Keratinocyte (primary cell): ENCODE data around the gene TMEM52. TPM values are rescaled to one million over a fixed set of nuclear protein-coding genes. Genes with fewer than 3 reads are reported as not detected.
A peak's percentile ranks its signal among the peaks of the same experiment; 100 is the strongest.

Source experiments
- DNase-seq: peaks from one replicate; pipeline ENCODE4 v3.0.0-alpha.2; 2011; ENCODE audit warnings: low read depth, missing footprints, low spot score
- FAIRE-seq: peaks from 2 replicates; lab custom pipeline; 2011; peaks lifted over from hg19 to GRCh38; lab: Jason Lieb, UNC
- H2AFZ ChIP-seq: 2 replicates; pipeline ENCODE4 v1.6.0; 2012; ENCODE audit warnings: low read length, control low read depth, inconsistent platforms; ENCODE audit not compliant: control insufficient read depth
- H3K27ac ChIP-seq: 2 replicates; pipeline ENCODE4 v1.5.1; 2011; ENCODE audit warnings: low read length; ENCODE audit not compliant: control insufficient read depth, insufficient read depth
- H3K27me3 ChIP-seq: 3 replicates; pipeline ENCODE4 v1.6.0; 2011; ENCODE audit warnings: low read length; ENCODE audit not compliant: control insufficient read depth, insufficient read depth; ENCODE audit errors: extremely low read depth
- H3K36me3 ChIP-seq, 2 experiments: 2 replicates in 1 of 2; 3 replicates in 1 of 2; pipeline ENCODE4 v1.5.1; 2011; ENCODE audit warnings: low read length in 2 of 2, mild to moderate bottlenecking in 1 of 2; ENCODE audit not compliant: control insufficient read depth in 2 of 2, insufficient read depth in 2 of 2; ENCODE audit errors: extremely low read depth in 1 of 2
- H3K4me1 ChIP-seq: 3 replicates; pipeline ENCODE4 v1.5.1; 2011; ENCODE audit warnings: low read length; ENCODE audit not compliant: control insufficient read depth, insufficient read depth; ENCODE audit errors: extremely low read depth
- H3K4me2 ChIP-seq: 3 replicates; pipeline ENCODE4 v1.6.0; 2011; ENCODE audit warnings: low read depth, low read length; ENCODE audit not compliant: control insufficient read depth, insufficient read depth; ENCODE audit errors: extremely low read depth
- H3K4me3 ChIP-seq, 3 experiments: fragments of 200-600 bp in 1 of 3; sonication (generic) in 1 of 3; 2 replicates in 2 of 3; 3 replicates in 1 of 3; pipeline ENCODE4 v1.5.1; 2011 to 2016; ENCODE audit warnings: low read length in 3 of 3, mild to moderate bottlenecking in 3 of 3, control low read depth in 2 of 3, inconsistent platforms in 1 of 3, low read depth in 1 of 3, mixed read lengths in 1 of 3, mixed run types in 1 of 3, moderate library complexity in 1 of 3; ENCODE audit not compliant: control insufficient read depth in 2 of 3, insufficient read depth in 2 of 3; ENCODE audit errors: extremely low read depth in 1 of 3
- H3K79me2 ChIP-seq: 2 replicates; pipeline ENCODE4 v1.6.0; 2012; ENCODE audit warnings: low read length; ENCODE audit not compliant: control insufficient read depth, insufficient read depth
- H3K9ac ChIP-seq: 3 replicates; pipeline ENCODE4 v1.6.0; 2011; ENCODE audit warnings: low read length; ENCODE audit not compliant: control insufficient read depth, insufficient read depth; ENCODE audit errors: extremely low read depth
- H3K9me1 ChIP-seq: 3 replicates; pipeline ENCODE4 v1.6.0; 2011; ENCODE audit warnings: low read length; ENCODE audit not compliant: control insufficient read depth, insufficient read depth; ENCODE audit errors: extremely low read depth
- H3K9me3 ChIP-seq: 2 replicates; pipeline ENCODE4 v1.5.1; 2012; ENCODE audit warnings: low read depth, low read length; ENCODE audit not compliant: control insufficient read depth
- H4K20me1 ChIP-seq: 3 replicates; pipeline ENCODE4 v1.6.0; 2011; ENCODE audit warnings: low read length; ENCODE audit not compliant: control insufficient read depth, insufficient read depth; ENCODE audit errors: extremely low read depth
- EZH2 ChIP-seq: IDR thresholded peaks from one replicate; pipeline ENCODE4 v1.6.1; 2012; ENCODE audit warnings: inconsistent platforms, mild to moderate bottlenecking, low read length, moderate library complexity
- dilution Hi-C: fragments of 300-500 bp; cut with MboI; formaldehyde crosslinking; loops from one replicate; pipeline ENCODE4 v1.7.0; 2020; ENCODE audit warnings: low sequenced_read_pairs; ENCODE audit not compliant: extremely low pct_ligation_motif_present
- polyA plus RNA-seq, 5 experiments: library from polyadenylated mRNA; depleted of rRNA in 3 of 5; stranded (reverse) in 3 of 5; stranded (forward) in 1 of 5; unstranded in 1 of 5; fragments of >200 nt; gene quantifications; 1 replicate in 1 of 5; 2 replicates in 3 of 5; 3 replicates in 1 of 5; pipeline versions ENCODE4 v1.2.1 to v1.2.3, GENCODE V29; 2011 to 2012; ENCODE audit warnings: missing spikeins in 2 of 5, low read depth in 1 of 5, low replicate concordance in 1 of 5
- TF ChIP-seq, protein P1 (sequence below), 3 experiments: IDR thresholded peaks in 1 of 3; conservative IDR thresholded peaks in 1 of 3; optimal IDR thresholded peaks in 1 of 3; 2 replicates in 2 of 3; 3 replicates in 1 of 3; pipeline versions ENCODE3 to v1.5.1; 2011; ENCODE audit warnings: low read length in 3 of 3, mild to moderate bottlenecking in 3 of 3, moderate library complexity in 2 of 3, control low read depth in 1 of 3, inconsistent platforms in 1 of 3; ENCODE audit not compliant: insufficient read depth in 2 of 3; ENCODE audit errors: extremely low read depth in 1 of 3

Gene TMEM52
- polyA plus RNA-seq, 1 donor (not counting 4 experiments of a cell fraction or from before 2014, with no cell fraction given): 0.10 TPM

- no peak overlapping the region for H3K4me3 ChIP-seq
- H3K79me2 ChIP-seq: peaks cover 12% of the 10 kb centered on the region
- no peak for TF ChIP-seq EZH2
- TF ChIP-seq, protein P1, sequence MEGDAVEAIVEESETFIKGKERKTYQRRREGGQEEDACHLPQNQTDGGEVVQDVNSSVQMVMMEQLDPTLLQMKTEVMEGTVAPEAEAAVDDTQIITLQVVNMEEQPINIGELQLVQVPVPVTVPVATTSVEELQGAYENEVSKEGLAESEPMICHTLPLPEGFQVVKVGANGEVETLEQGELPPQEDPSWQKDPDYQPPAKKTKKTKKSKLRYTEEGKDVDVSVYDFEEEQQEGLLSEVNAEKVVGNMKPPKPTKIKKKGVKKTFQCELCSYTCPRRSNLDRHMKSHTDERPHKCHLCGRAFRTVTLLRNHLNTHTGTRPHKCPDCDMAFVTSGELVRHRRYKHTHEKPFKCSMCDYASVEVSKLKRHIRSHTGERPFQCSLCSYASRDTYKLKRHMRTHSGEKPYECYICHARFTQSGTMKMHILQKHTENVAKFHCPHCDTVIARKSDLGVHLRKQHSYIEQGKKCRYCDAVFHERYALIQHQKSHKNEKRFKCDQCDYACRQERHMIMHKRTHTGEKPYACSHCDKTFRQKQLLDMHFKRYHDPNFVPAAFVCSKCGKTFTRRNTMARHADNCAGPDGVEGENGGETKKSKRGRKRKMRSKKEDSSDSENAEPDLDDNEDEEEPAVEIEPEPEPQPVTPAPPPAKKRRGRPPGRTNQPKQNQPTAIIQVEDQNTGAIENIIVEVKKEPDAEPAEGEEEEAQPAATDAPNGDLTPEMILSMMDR (optimal IDR thresholded peaks at IDR 0.05 in 1 of 3, IDR thresholded peaks at IDR 0.05 in 1 of 3, conservative IDR thresholded peaks at IDR 0.05 in 1 of 3; ENCODE audit: extremely low read depth in 1 of 3, insufficient read depth in 2 of 3, low read length in 3 of 3): no peak
- dilution Hi-C loops: no loop called here
- H3K27ac ChIP-seq: no peak overlapping the region
- no peaks in the 10 kb centered on the region for H3K36me3 ChIP-seq
- DNase-seq (no peak), FAIRE-seq (no peak)
- peaks cover 20% of the 10 kb centered on the region for H3K4me1 ChIP-seq
- H3K4me2 ChIP-seq: peak overlapping the region; percentile 34
- no peaks in the 10 kb centered on the region for H3K9me1 ChIP-seq
- peaks cover 5% of the 10 kb centered on the region for H3K27me3 ChIP-seq
- H3K9me3 ChIP-seq: no peaks in the 10 kb centered on the region
- H3K9ac ChIP-seq: peak overlapping the region; percentile 13
- H2AFZ ChIP-seq: no peak overlapping the region
- peaks cover under 1% of the 10 kb centered on the region for H4K20me1 ChIP-seq
Observed at GRCh38 chr1:1894354-1895059, 24.6 kb downstream of the TMEM52 start.

- dilution Hi-C loops: no loop called here
- FAIRE-seq: no peak
- Histone ChIP-seq H3K4me3 (no peak overlapping the region), H3K9me1 (no peaks in the 10 kb centered on the region), H3K9ac (no peak overlapping the region), H4K20me1 (peaks cover 6% of the 10 kb centered on the region), H2AFZ (no peak overlapping the region), H3K27me3 (peaks cover 5% of the 10 kb centered on the region), H3K4me2 (no peak overlapping the region), H3K36me3 (no peaks in the 10 kb centered on the region), H3K4me1 (peaks cover 21% of the 10 kb centered on the region), H3K27ac (no peak overlapping the region), H3K79me2 (peaks cover 17% of the 10 kb centered on the region), H3K9me3 (no peaks in the 10 kb centered on the region)
- DNase-seq: no peak
- TF ChIP-seq EZH2: no peak
- TF ChIP-seq, protein P1 (optimal IDR thresholded peaks at IDR 0.05 in 1 of 3, IDR thresholded peaks at IDR 0.05 in 1 of 3, conservative IDR thresholded peaks at IDR 0.05 in 1 of 3; ENCODE audit: extremely low read depth in 1 of 3, insufficient read depth in 2 of 3, low read length in 3 of 3): no peak
Observed at GRCh38 chr1:1893997-1894353, 25.1 kb downstream of the TMEM52 start.
